ENCODE measurements around the gene GPR15LG. TPM values are rescaled to one million over a fixed set of nuclear protein-coding genes. Genes with fewer than 3 reads are reported as not detected.

GPR15LG gene
- total RNA-seq, 3 donors from 2014 or later = not detected

- no peak for ATAC-seq
- Mint-ChIP-seq H3K4me3 (no peak overlapping the region), H3K4me1 (ENCODE audit: low read depth) (no peaks in the 10 kb centered on the region), H3K9me3 (no peaks in the 10 kb centered on the region), H3K27me3 (ENCODE audit: low read depth) (peaks cover 13% of the 10 kb centered on the region), H3K36me3 (ENCODE audit: insufficient read depth) (no peaks in the 10 kb centered on the region)
- DNase-seq = no peak
These were observed 56.8 kb downstream of the GPR15LG start for GRCh38 chr10:84230359-84230758.

GRCh38 chr10:84232376-84232775, 58.8 kb downstream of the GPR15LG start:
- DNase-seq (no peak), ATAC-seq (no peak)
- H3K4me3 Mint-ChIP-seq = no peak overlapping the region
- no peaks in the 10 kb centered on the region for H3K9me3 Mint-ChIP-seq
- peaks cover 6% of the 10 kb centered on the region for H3K27me3 Mint-ChIP-seq (ENCODE audit: low read depth)
- no peaks in the 10 kb centered on the region for H3K36me3 Mint-ChIP-seq (ENCODE audit: insufficient read depth)
- no peaks in the 10 kb centered on the region for H3K4me1 Mint-ChIP-seq (ENCODE audit: low read depth)

- no peak overlapping the region for H3K4me3 Mint-ChIP-seq
These were observed 60.3 kb downstream of the GPR15LG start for GRCh38 chr10:84233940-84234339.

GRCh38 chr10:84234479-84234878, 60.9 kb downstream of the GPR15LG start:
- Mint-ChIP-seq H3K4me1 (ENCODE audit: low read depth) (no peaks in the 10 kb centered on the region), H3K9me3 (no peaks in the 10 kb centered on the region), H3K4me3 (no peak overlapping the region), H3K27me3 (ENCODE audit: low read depth) (peaks cover 8% of the 10 kb centered on the region), H3K36me3 (ENCODE audit: insufficient read depth) (no peaks in the 10 kb centered on the region)
- no peak for DNase-seq
- no peak for ATAC-seq

More at GRCh38 chr10:84233940-84234339, 60.3 kb downstream of the GPR15LG start:
- DNase-seq (no peak), ATAC-seq (no peak)
- Mint-ChIP-seq H3K4me1 (ENCODE audit: low read depth) (no peaks in the 10 kb centered on the region), H3K27me3 (ENCODE audit: low read depth) (peaks cover 8% of the 10 kb centered on the region), H3K9me3 (no peaks in the 10 kb centered on the region), H3K36me3 (ENCODE audit: insufficient read depth) (no peaks in the 10 kb centered on the region)

Other genes with a start within 250 kb of the GPR15LG start
- 100 to 1,000 TPM; 206 to 234 (median 220) TPM for gene GHITM, start 34.3 kb upstream of the GPR15LG start, total RNA-seq
- 1 to 10 TPM in 1 of 3 donors, under 1 TPM in 2; 0.22 to 1.3 (median 0.28) TPM for gene CDHR1, start 20.7 kb downstream of the GPR15LG start, total RNA-seq
- gene LRIT2, start 51.7 kb downstream of the GPR15LG start, total RNA-seq = not detected
- gene LRIT1, start 67.7 kb downstream of the GPR15LG start, total RNA-seq = not detected
- not detected for gene RGR, start 71.3 kb downstream of the GPR15LG start, total RNA-seq
- 10 to 100 TPM; 37.1 to 42.0 (median 40.9) TPM for gene CCSER2, start 154.8 kb downstream of the GPR15LG start, total RNA-seq

Measured in activated T-cell treated with anti-CD3 and anti-CD28 coated beads, Interleukin-2, amount 50 U/mL, for 4 hours (primary cell).